Progenitor cell of endocrine pancreas (in vitro differentiated cells): ENCODE data around the gene SLC27A3. TPM values are rescaled to one million over a fixed set of nuclear protein-coding genes. Genes with fewer than 3 reads are reported as not detected.

Source experiments
- DNase-seq: peaks from one replicate; pipeline ENCODE4 v3.0.0; 2021; ENCODE audit warnings: low spot score; ENCODE audit not compliant: unreplicated experiment
- H3K27ac Mint-ChIP-seq: 2 replicates; pipeline ENCODE4 v1.8.0; 2021; ENCODE audit warnings: mild to moderate bottlenecking, moderate library complexity, mixed read lengths
- H3K27me3 Mint-ChIP-seq: 2 replicates; pipeline ENCODE4 v1.8.0; 2021; ENCODE audit warnings: mixed read lengths
- H3K36me3 Mint-ChIP-seq: 2 replicates; pipeline ENCODE4 v1.8.0; 2022; ENCODE audit warnings: mixed read lengths; ENCODE audit not compliant: insufficient read depth
- H3K4me1 Mint-ChIP-seq: 2 replicates; pipeline ENCODE4 v1.8.0; 2021; ENCODE audit warnings: low read depth, mixed read lengths
- H3K4me3 Mint-ChIP-seq: 2 replicates; pipeline ENCODE4 v1.8.0; 2021; ENCODE audit warnings: low read depth, mild to moderate bottlenecking, moderate library complexity, mixed read lengths
- H3K9me3 Mint-ChIP-seq: 2 replicates; pipeline ENCODE4 v1.8.0; 2021; ENCODE audit warnings: low read depth, mixed read lengths
- CTCF ChIP-seq: fragments of 200-600 bp; sonication (generic); IDR thresholded peaks from one replicate; pipeline ENCODE4 v1.5.0; 2021; ENCODE audit warnings: antibody characterized with exemption, mild to moderate bottlenecking; ENCODE audit not compliant: unreplicated experiment
- long read RNA-seq: library from polyadenylated mRNA; unstranded; transcript quantifications from one replicate; pipeline ENCODE4 v2.0.0, GENCODE V29; 2020
- total RNA-seq: library from RNA; stranded (reverse); gene quantifications from 2 replicates; pipeline ENCODE4 v1.2.1, GENCODE V29; 2021

Gene SLC27A3, protein sequence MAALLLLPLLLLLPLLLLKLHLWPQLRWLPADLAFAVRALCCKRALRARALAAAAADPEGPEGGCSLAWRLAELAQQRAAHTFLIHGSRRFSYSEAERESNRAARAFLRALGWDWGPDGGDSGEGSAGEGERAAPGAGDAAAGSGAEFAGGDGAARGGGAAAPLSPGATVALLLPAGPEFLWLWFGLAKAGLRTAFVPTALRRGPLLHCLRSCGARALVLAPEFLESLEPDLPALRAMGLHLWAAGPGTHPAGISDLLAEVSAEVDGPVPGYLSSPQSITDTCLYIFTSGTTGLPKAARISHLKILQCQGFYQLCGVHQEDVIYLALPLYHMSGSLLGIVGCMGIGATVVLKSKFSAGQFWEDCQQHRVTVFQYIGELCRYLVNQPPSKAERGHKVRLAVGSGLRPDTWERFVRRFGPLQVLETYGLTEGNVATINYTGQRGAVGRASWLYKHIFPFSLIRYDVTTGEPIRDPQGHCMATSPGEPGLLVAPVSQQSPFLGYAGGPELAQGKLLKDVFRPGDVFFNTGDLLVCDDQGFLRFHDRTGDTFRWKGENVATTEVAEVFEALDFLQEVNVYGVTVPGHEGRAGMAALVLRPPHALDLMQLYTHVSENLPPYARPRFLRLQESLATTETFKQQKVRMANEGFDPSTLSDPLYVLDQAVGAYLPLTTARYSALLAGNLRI
- total RNA-seq: 29.5 and 36.6 TPM in 2 replicates
- long read RNA-seq, partial matches to known transcripts: 2 of 3 reads
- long read RNA-seq, other reads (novel, unspliced or antisense): 1 of 3 reads

- peak within 1 kb of the TSS; percentile 89 for H3K27ac Mint-ChIP-seq
- H3K4me3 Mint-ChIP-seq: peak within 1 kb of the TSS; percentile 81
- H3K36me3 Mint-ChIP-seq: peaks cover 13% of the 10 kb centered on the region
- TF ChIP-seq CTCF: no peak
- no peaks in the 10 kb centered on the region for H3K27me3 Mint-ChIP-seq
- DNase-seq: no peak
- peaks cover 11% of the 10 kb centered on the region for H3K4me1 Mint-ChIP-seq
- H3K9me3 Mint-ChIP-seq: no peaks in the 10 kb centered on the region
These were observed at the start of gene SLC27A3 for GRCh38 chr1:153774780-153775457. Gene SLC27A3, plus strand, starts transcription at chr1:153775407. Its CDS starts 91 bp downstream, at chr1:153775498.

- no peaks in the 10 kb centered on the region for H3K9me3 Mint-ChIP-seq
- H3K36me3 Mint-ChIP-seq: peaks cover 3% of the 10 kb centered on the region
- no peaks in the 10 kb centered on the region for H3K27me3 Mint-ChIP-seq
- peak within 1 kb of the TSS; percentile 99 for H3K27ac Mint-ChIP-seq
- peak within 1 kb of the TSS; percentile 95 for H3K4me3 Mint-ChIP-seq
- peak; percentile 32 for TF ChIP-seq CTCF
- peaks cover 35% of the 10 kb centered on the region for H3K4me1 Mint-ChIP-seq
- DNase-seq: peak; percentile 98
These were observed 47.5 kb upstream of the SLC27A3 start, which contains the start of gene INTS3 for GRCh38 chr1:153727463-153728304. Gene INTS3, plus strand, starts transcription at chr1:153728050. Its CDS starts 585 bp downstream, at chr1:153728635.

GRCh38 chr1:153728305-153729066 is 46.7 kb upstream of the SLC27A3 start:
- peak overlapping the region; percentile 95 for H3K4me3 Mint-ChIP-seq
- no peaks in the 10 kb centered on the region for H3K9me3 Mint-ChIP-seq
- no peaks in the 10 kb centered on the region for H3K27me3 Mint-ChIP-seq
- DNase-seq: peak; percentile 26
- TF ChIP-seq CTCF: no peak
- peaks cover 4% of the 10 kb centered on the region for H3K36me3 Mint-ChIP-seq
- H3K4me1 Mint-ChIP-seq: peaks cover 35% of the 10 kb centered on the region
- peak overlapping the region; percentile 96 for H3K27ac Mint-ChIP-seq

GRCh38 chr1:153730468-153730988 is 44.7 kb upstream of the SLC27A3 start:
- TF ChIP-seq CTCF: no peak
- DNase-seq: no peak
- Mint-ChIP-seq H3K27ac (no peak overlapping the region), H3K4me3 (peak overlapping the region; percentile 49), H3K27me3 (no peaks in the 10 kb centered on the region), H3K36me3 (peaks cover 8% of the 10 kb centered on the region), H3K9me3 (no peaks in the 10 kb centered on the region), H3K4me1 (peaks cover 50% of the 10 kb centered on the region)
